Astrocyte (in vitro differentiated cells and primary cell): ENCODE data around the gene CHADL. TPM values are rescaled to one million over a fixed set of nuclear protein-coding genes. Genes with fewer than 3 reads are reported as not detected.

ENCODE experiments used
- DNase-seq: peaks from one replicate; pipeline ENCODE4 v3.0.0-alpha.2; 2010; ENCODE audit warnings: low read depth
- FAIRE-seq: peaks from 2 replicates; lab custom pipeline; 2011; peaks lifted over from hg19 to GRCh38; lab: Jason Lieb, UNC
- H2AFZ ChIP-seq: 2 replicates; pipeline ENCODE4 v1.6.0; 2012; ENCODE audit warnings: low read depth, low read length, inconsistent platforms
- H3K27ac ChIP-seq: 2 replicates; pipeline ENCODE4 v1.5.1; 2011; ENCODE audit warnings: low read depth, low read length, inconsistent platforms
- H3K27me3 ChIP-seq: 2 replicates; pipeline ENCODE4 v1.6.0; 2011; ENCODE audit warnings: low read length, inconsistent platforms; ENCODE audit not compliant: insufficient read depth
- H3K36me3 ChIP-seq: 2 replicates; pipeline ENCODE4 v1.5.1; 2011; ENCODE audit warnings: low read length, inconsistent platforms; ENCODE audit not compliant: insufficient read depth
- H3K4me1 ChIP-seq: 2 replicates; pipeline ENCODE4 v1.5.1; 2011; ENCODE audit warnings: low read length, inconsistent platforms; ENCODE audit not compliant: insufficient read depth
- H3K4me2 ChIP-seq: 2 replicates; pipeline ENCODE4 v1.6.0; 2012; ENCODE audit warnings: low read length, inconsistent platforms
- H3K4me3 ChIP-seq: 2 replicates; pipeline ENCODE4 v1.5.1; 2011; ENCODE audit warnings: low read depth, mild to moderate bottlenecking, low read length, inconsistent platforms; ENCODE audit not compliant: insufficient read depth
- H3K79me2 ChIP-seq: 2 replicates; pipeline ENCODE4 v1.6.0; 2012; ENCODE audit warnings: mild to moderate bottlenecking, low read length, inconsistent platforms; ENCODE audit not compliant: insufficient read depth
- H3K9ac ChIP-seq: 2 replicates; pipeline ENCODE4 v1.6.0; 2012; ENCODE audit warnings: mild to moderate bottlenecking, low read length, inconsistent platforms
- H3K9me3 ChIP-seq: 2 replicates; pipeline ENCODE4 v1.5.1; 2012; ENCODE audit warnings: low read depth, mild to moderate bottlenecking, low read length, inconsistent platforms; ENCODE audit not compliant: insufficient read depth
- H4K20me1 ChIP-seq: 2 replicates; pipeline ENCODE4 v1.6.0; 2012; ENCODE audit warnings: low read length, inconsistent platforms; ENCODE audit not compliant: insufficient read depth
- H3K27ac Mint-ChIP-seq: one replicate; pipeline ENCODE4 v1.8.0; 2021; ENCODE audit warnings: mild to moderate bottlenecking, mixed read lengths; ENCODE audit not compliant: unreplicated experiment
- H3K27me3 Mint-ChIP-seq: one replicate; pipeline ENCODE4 v1.8.0; 2021; ENCODE audit warnings: low read depth, mixed read lengths; ENCODE audit not compliant: unreplicated experiment
- H3K36me3 Mint-ChIP-seq: one replicate; pipeline ENCODE4 v1.8.0; 2021; ENCODE audit warnings: low read depth, mixed read lengths; ENCODE audit not compliant: unreplicated experiment
- H3K4me1 Mint-ChIP-seq: one replicate; pipeline ENCODE4 v1.8.0; 2021; ENCODE audit warnings: low read depth, mixed read lengths; ENCODE audit not compliant: unreplicated experiment
- H3K4me3 Mint-ChIP-seq: one replicate; pipeline ENCODE4 v1.8.0; 2021; ENCODE audit warnings: mild to moderate bottlenecking, moderate library complexity, mixed read lengths; ENCODE audit not compliant: unreplicated experiment
- H3K9me3 Mint-ChIP-seq: one replicate; pipeline ENCODE4 v1.8.0; 2021; ENCODE audit warnings: mild to moderate bottlenecking, mixed read lengths; ENCODE audit not compliant: unreplicated experiment
- EZH2 ChIP-seq: IDR thresholded peaks from 2 replicates; pipeline ENCODE4 v1.6.1; 2012; ENCODE audit warnings: mild to moderate bottlenecking, low read length, inconsistent platforms; ENCODE audit not compliant: insufficient read depth
- total RNA-seq: library from RNA; stranded (reverse); gene quantifications from 2 replicates; pipeline ENCODE4 v1.2.1, GENCODE V29; 2021
- TF ChIP-seq, protein P1 (sequence below): IDR thresholded peaks from 2 replicates; pipeline ENCODE4 v1.5.1; 2011; ENCODE audit warnings: low read depth, mild to moderate bottlenecking, inconsistent platforms, low read length, moderate library complexity; ENCODE audit not compliant: insufficient read depth

The CHADL gene
- total RNA-seq, 1 donor from 2014 or later, result 0.23 TPM

GRCh38 chr22:41286639-41287091, 45.9 kb upstream of the CHADL start:
- peak overlapping the region; percentile 87 for H3K27ac Mint-ChIP-seq
- peaks cover 2% of the 10 kb centered on the region for H3K36me3 Mint-ChIP-seq
- no peaks in the 10 kb centered on the region for H3K9me3 ChIP-seq
- H3K4me1 Mint-ChIP-seq, result peaks cover 36% of the 10 kb centered on the region
- H3K9ac ChIP-seq, result peak overlapping the region; percentile 72
- peak overlapping the region; percentile 92 for H3K4me3 Mint-ChIP-seq
- FAIRE-seq (no peak), DNase-seq (no peak)
- H3K4me1 ChIP-seq, result peaks cover 36% of the 10 kb centered on the region
- H3K9me3 Mint-ChIP-seq, result no peaks in the 10 kb centered on the region
- H3K27me3 Mint-ChIP-seq, result no peaks in the 10 kb centered on the region
- H2AFZ ChIP-seq, result peak overlapping the region; percentile 76
- no peaks in the 10 kb centered on the region for H3K27me3 ChIP-seq
- peaks cover 5% of the 10 kb centered on the region for H3K36me3 ChIP-seq
- H3K79me2 ChIP-seq, result peaks cover 42% of the 10 kb centered on the region
- H3K4me3 ChIP-seq, result peak overlapping the region; percentile 85
- H3K4me2 ChIP-seq, result peak overlapping the region; percentile 85
- TF ChIP-seq, protein P1, sequence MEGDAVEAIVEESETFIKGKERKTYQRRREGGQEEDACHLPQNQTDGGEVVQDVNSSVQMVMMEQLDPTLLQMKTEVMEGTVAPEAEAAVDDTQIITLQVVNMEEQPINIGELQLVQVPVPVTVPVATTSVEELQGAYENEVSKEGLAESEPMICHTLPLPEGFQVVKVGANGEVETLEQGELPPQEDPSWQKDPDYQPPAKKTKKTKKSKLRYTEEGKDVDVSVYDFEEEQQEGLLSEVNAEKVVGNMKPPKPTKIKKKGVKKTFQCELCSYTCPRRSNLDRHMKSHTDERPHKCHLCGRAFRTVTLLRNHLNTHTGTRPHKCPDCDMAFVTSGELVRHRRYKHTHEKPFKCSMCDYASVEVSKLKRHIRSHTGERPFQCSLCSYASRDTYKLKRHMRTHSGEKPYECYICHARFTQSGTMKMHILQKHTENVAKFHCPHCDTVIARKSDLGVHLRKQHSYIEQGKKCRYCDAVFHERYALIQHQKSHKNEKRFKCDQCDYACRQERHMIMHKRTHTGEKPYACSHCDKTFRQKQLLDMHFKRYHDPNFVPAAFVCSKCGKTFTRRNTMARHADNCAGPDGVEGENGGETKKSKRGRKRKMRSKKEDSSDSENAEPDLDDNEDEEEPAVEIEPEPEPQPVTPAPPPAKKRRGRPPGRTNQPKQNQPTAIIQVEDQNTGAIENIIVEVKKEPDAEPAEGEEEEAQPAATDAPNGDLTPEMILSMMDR, result no peak
- TF ChIP-seq EZH2, result no peak
- H3K27ac ChIP-seq, result peak overlapping the region; percentile 45
- peaks cover 13% of the 10 kb centered on the region for H4K20me1 ChIP-seq

- H3K27me3 Mint-ChIP-seq, result no peaks in the 10 kb centered on the region
- Histone ChIP-seq H3K27me3 (no peaks in the 10 kb centered on the region), H3K4me1 (peaks cover 36% of the 10 kb centered on the region), H3K36me3 (peaks cover 5% of the 10 kb centered on the region), H3K9me3 (no peaks in the 10 kb centered on the region), H2AFZ (peak within 1 kb of the TSS; percentile 76), H3K27ac (peak within 1 kb of the TSS; percentile 96), H3K4me2 (peak within 1 kb of the TSS; percentile 85), H3K9ac (peak within 1 kb of the TSS; percentile 95), H4K20me1 (peaks cover 19% of the 10 kb centered on the region), H3K4me3 (peak within 1 kb of the TSS; percentile 85), H3K79me2 (peaks cover 48% of the 10 kb centered on the region)
- peak within 1 kb of the TSS; percentile 92 for H3K4me3 Mint-ChIP-seq
- H3K27ac Mint-ChIP-seq, result peak within 1 kb of the TSS; percentile 87
- TF ChIP-seq, protein P1, result no peak
- TF ChIP-seq EZH2, result no peak
- DNase-seq (peak; percentile 96), FAIRE-seq (no peak)
- H3K4me1 Mint-ChIP-seq, result peaks cover 34% of the 10 kb centered on the region
- no peaks in the 10 kb centered on the region for H3K9me3 Mint-ChIP-seq
- H3K36me3 Mint-ChIP-seq, result peaks cover 2% of the 10 kb centered on the region
These were observed 45.3 kb upstream of the CHADL start, which contains the start of gene RANGAP1 for GRCh38 chr22:41285820-41286638. Gene RANGAP1 (minus strand): TSS chr22:41286187. CDS start chr22:41281044, 5,143 bp downstream.
